Naive thymus-derived CD4-positive, alpha-beta T cell (primary cell): ENCODE measurements around the gene LIMS2. TPM values are rescaled to one million over a fixed set of nuclear protein-coding genes. Genes with fewer than 3 reads are reported as not detected.

ENCODE experiments used
- ATAC-seq: fragments of 150-1000 bp; cut with Tn5 transposase; 2 replicates; pipeline ENCODE4 v1.10.0; 2021; ENCODE audit warnings: mild to moderate bottlenecking, moderate library complexity
- CTCF ChIA-PET: fragments of 350-600 bp; sonication (Branson Sonifier 250); formaldehyde crosslinking; loops from one replicate; lab custom pipeline; 2021; ENCODE audit warnings: antibody characterized with exemption; lab: Charles Lee
- POLR2A ChIA-PET: fragments of 350-600 bp; sonication (Branson Sonifier 250); formaldehyde crosslinking; loops from one replicate; lab custom pipeline; 2021; ENCODE audit warnings: antibody characterized with exemption, inconsistent platforms; lab: Charles Lee
- DNase-seq, 9 donors: peaks; one replicate each; pipeline versions ENCODE4 v3.0.0 to v3.0.0-alpha.2; 2020 to 2022; ENCODE audit warnings: mixed read lengths in 1 of 9
- H3K27ac ChIP-seq: one replicate; pipeline ENCODE4 v1.7.0; 2013; ENCODE audit warnings: mild to moderate bottlenecking, low read depth, low read length, moderate library complexity
- H3K27me3 ChIP-seq, 2 donors: one replicate each; pipeline ENCODE4 v1.7.0; 2013; ENCODE audit warnings: low read length in 2 of 2, mild to moderate bottlenecking in 2 of 2, moderate library complexity in 2 of 2; ENCODE audit not compliant: control insufficient read depth in 2 of 2, insufficient read depth in 2 of 2
- H3K36me3 ChIP-seq, 3 experiments: 1 replicate in 2 of 3; 2 replicates in 1 of 3; pipeline ENCODE4 v1.7.0; 2013; ENCODE audit warnings: low read length in 3 of 3, mild to moderate bottlenecking in 3 of 3, moderate library complexity in 1 of 3; ENCODE audit not compliant: insufficient read depth in 3 of 3, control insufficient read depth in 2 of 3
- H3K4me1 ChIP-seq, 2 donors: one replicate each; pipeline ENCODE4 v1.7.0; 2013; ENCODE audit warnings: low read length in 2 of 2, mild to moderate bottlenecking in 2 of 2, moderate library complexity in 1 of 2; ENCODE audit not compliant: control insufficient read depth in 2 of 2, insufficient read depth in 2 of 2
- H3K4me3 ChIP-seq: 2 replicates; pipeline ENCODE4 v1.7.0; 2013; ENCODE audit warnings: mild to moderate bottlenecking, low read length
- H3K9me3 ChIP-seq, 3 experiments: 1 replicate in 2 of 3; 2 replicates in 1 of 3; pipeline ENCODE4 v1.7.0; 2013; ENCODE audit warnings: low read length in 3 of 3; ENCODE audit not compliant: control insufficient read depth in 2 of 3
- H3K27ac Mint-ChIP-seq, 9 donors: one replicate each; pipeline ENCODE4 v1.8.0; 2020 to 2022; ENCODE audit warnings: mixed read lengths in 9 of 9, mild to moderate bottlenecking in 8 of 9, moderate library complexity in 5 of 9, inconsistent platforms in 2 of 9
- H3K27me3 Mint-ChIP-seq, 5 donors: one replicate each; pipeline ENCODE4 v1.8.0; 2021 to 2022; ENCODE audit warnings: mixed read lengths in 5 of 5, mild to moderate bottlenecking in 1 of 5
- H3K36me3 Mint-ChIP-seq, 5 donors: one replicate each; pipeline ENCODE4 v1.8.0; 2020 to 2022; ENCODE audit warnings: mixed read lengths in 5 of 5, mild to moderate bottlenecking in 3 of 5, inconsistent platforms in 1 of 5
- H3K4me1 Mint-ChIP-seq, 7 donors: one replicate each; pipeline ENCODE4 v1.8.0; 2020 to 2022; ENCODE audit warnings: mixed read lengths in 7 of 7, mild to moderate bottlenecking in 3 of 7, inconsistent platforms in 1 of 7
- H3K4me3 Mint-ChIP-seq, 10 donors: one replicate each; pipeline ENCODE4 v1.8.0; 2020 to 2022; ENCODE audit warnings: mild to moderate bottlenecking in 10 of 10, mixed read lengths in 10 of 10, moderate library complexity in 6 of 10, inconsistent platforms in 2 of 10
- H3K9me3 Mint-ChIP-seq, 11 donors: one replicate each; pipeline ENCODE4 v1.8.0; 2020 to 2022; ENCODE audit warnings: mixed read lengths in 11 of 11, mild to moderate bottlenecking in 4 of 11, inconsistent platforms in 1 of 11, moderate library complexity in 1 of 11
- intact Hi-C, 2 donors: fragments of 100-400 bp; cut with micrococcal nuclease; formaldehyde crosslinking; loops; one replicate each; pipeline ENCODE4 v1.15.1; 2023
- polyA plus RNA-seq, 2 donors: library from polyadenylated mRNA; unstranded; fragments of 300-500 nt; fragmentation: Illumina TruSeq; gene quantifications; one replicate each; pipeline ENCODE4 v1.2.3, GENCODE V29; 2021
- total RNA-seq, 6 experiments: library from RNA in 5 of 6; stranded (reverse) in 5 of 6; gene quantifications; 1 replicate in 5 of 6; 2 replicates in 1 of 6; pipeline ENCODE4 v1.2.3 and lab custom pipeline; 2021 to 2026

LIMS2 gene
- total and polyA plus RNA-seq, 7 experiments from 2014 or later = 5.3 to 27.0 (median 11.0) TPM

GRCh38 chr2:127647242-127648190 lies 27.8 kb downstream of the LIMS2 start:
- DNase-seq = no peak
- peaks cover 0 to 18% of the 10 kb centered on the region in 2 donors for H3K4me1 ChIP-seq
- Mint-ChIP-seq H3K27ac (peak overlapping the region in 7 of 9 donors; percentile 22 to 72 (median 46)), H3K9me3 (no peaks in the 10 kb centered on the region), H3K36me3 (no peaks in the 10 kb centered on the region), H3K4me1 (peaks cover 10 to 55% (median 42%) of the 10 kb centered on the region in 7 donors), H3K27me3 (no peaks in the 10 kb centered on the region), H3K4me3 (peak overlapping the region in 1 of 10 donors; percentile 76)
- H3K9me3 ChIP-seq = no peaks in the 10 kb centered on the region
- CTCF ChIA-PET = interaction anchor here (10.3 kb wide), 1 partner anchor 56 kb away, joined by 141 read pairs; no protein-coding TSS in a partner anchor
- POLR2A ChIA-PET = interaction anchor here (0.8 to 1.1 kb wide), 3 partner anchors 10 to 56 kb away, joined by 3 to 4 read pairs (median 4); no protein-coding TSS in a partner anchor
- H3K36me3 ChIP-seq = no peaks in the 10 kb centered on the region
- no peaks in the 10 kb centered on the region for H3K27me3 ChIP-seq
- H3K4me3 ChIP-seq = no peak overlapping the region
- intact Hi-C loops = loop anchor here (2.0 kb wide), 3 partner anchors 31 to 163 kb away; partner anchors contain the start of genes IWS1 (in 1 of the 2) and WDR33 (in 1 of the 2)
- no peak for ATAC-seq
- no peak overlapping the region for H3K27ac ChIP-seq

DNA sequence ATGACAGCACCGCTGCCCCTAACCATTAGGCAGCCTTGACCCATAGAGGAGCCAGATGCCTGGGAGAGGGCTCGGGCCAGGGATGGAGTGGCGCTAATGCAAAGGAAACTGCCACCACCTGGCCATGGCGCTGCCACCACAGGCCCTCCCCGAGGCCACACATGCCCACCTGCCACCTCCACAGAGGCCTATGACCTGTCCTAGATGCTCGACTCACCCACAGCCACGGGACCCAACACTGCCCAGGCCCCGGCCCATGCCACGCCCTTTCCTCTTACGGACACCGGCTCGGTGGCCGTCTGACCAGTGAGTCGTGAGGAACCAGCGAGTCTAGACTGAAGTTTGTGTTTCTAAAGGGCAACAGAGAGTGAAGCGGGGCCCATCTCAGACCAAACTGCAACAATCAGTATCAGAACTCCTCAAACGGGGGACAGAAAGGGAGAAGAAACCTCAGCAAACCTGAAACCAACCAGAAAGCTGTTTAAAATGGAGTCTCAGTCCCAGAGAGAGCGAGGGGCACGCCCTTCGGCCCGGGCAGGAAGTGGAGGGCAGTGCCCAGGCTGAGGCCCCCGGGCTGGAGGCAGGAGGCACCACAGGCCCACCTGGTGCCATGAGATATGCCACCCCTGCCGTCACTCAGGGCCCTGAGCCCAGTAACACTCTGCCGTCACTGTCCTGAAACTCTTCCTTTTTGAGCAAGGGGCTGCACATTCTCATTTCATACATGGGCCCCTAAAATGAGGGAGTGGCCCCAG lies 28.7 kb downstream of the LIMS2 start:
- Mint-ChIP-seq H3K36me3 (no peaks in the 10 kb centered on the region), H3K27me3 (no peaks in the 10 kb centered on the region), H3K4me1 (peaks cover 10 to 60% (median 47%) of the 10 kb centered on the region in 7 donors), H3K4me3 (no peak overlapping the region), H3K27ac (peak overlapping the region in 6 of 9 donors; percentile 29 to 82 (median 68)), H3K9me3 (no peaks in the 10 kb centered on the region)
- intact Hi-C loops = no loop called here
- POLR2A ChIA-PET = interaction anchor here (1.1 kb wide), 1 partner anchor 9 kb away, joined by 4 read pairs; no protein-coding TSS in a partner anchor
- Histone ChIP-seq H3K9me3 (no peaks in the 10 kb centered on the region), H3K27me3 (no peaks in the 10 kb centered on the region), H3K4me3 (no peak overlapping the region), H3K36me3 (no peaks in the 10 kb centered on the region), H3K4me1 (peaks cover 0 to 24% of the 10 kb centered on the region in 2 donors), H3K27ac (no peak overlapping the region)
- DNase-seq (no peak), ATAC-seq (no peak)
- CTCF ChIA-PET = interaction anchor here (10.3 kb wide), 1 partner anchor 55 kb away, joined by 141 read pairs; no protein-coding TSS in a partner anchor

DNA sequence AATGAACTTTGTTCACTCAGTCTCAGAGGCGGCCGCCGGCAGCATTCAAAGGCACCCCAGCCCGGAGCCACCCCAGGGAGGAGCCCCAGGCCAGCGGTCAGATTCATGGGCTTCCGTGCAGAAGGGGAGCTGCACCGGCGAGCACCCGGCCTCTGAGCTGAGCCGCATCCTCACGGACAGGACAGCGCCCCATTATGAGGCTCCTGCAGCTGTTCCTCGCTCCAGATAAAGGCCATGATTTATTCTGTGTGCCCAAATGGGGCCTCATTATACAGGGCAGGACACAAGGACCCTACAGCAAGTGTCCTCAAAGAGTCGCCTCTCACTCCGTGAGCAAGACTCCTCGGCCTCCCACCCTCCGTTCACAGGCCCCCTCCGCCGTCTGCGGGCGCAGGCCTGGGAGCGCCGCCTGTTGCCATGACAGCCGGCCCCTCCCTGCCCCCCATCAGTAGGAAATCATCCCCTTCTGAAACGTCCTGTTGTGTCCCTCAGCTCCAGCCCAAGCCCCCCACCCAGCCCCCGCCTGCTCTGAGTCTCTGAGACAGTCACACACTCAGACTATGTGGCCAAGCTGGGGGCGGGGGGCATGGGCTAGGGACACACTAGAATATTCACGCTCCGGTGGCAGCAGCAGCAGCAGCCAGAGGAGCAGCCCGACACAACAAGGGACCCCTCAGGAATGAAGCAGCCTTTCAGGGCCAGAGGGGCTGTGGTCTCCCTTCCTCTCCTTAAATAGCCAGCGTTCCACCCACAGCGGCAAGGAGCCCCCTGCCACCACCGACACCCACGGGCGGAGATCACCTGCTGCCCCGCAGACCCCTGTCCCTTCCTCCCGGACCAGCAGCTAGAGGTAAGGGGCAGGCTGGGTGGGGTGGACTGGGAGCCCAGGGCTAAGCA lies 29.7 kb downstream of the LIMS2 start, which contains the start of gene GPR17:
GPR17 (plus strand) TSS at position 759 of the 897 bp plus-strand sequence. CDS start 4,583 bp downstream, outside the sequence.
- peaks cover 3 to 34% of the 10 kb centered on the region in 2 donors for H3K4me1 ChIP-seq
- no peaks in the 10 kb centered on the region for H3K36me3 Mint-ChIP-seq

GRCh38 chr2:127645026-127645394 lies 30.3 kb downstream of the LIMS2 start:
- ChIA-PET POLR2A (no interaction called here), CTCF (interaction anchor here (1.9 kb wide), 1 partner anchor 54 kb away, joined by 7 read pairs; no protein-coding TSS in a partner anchor)
- Mint-ChIP-seq H3K9me3 (no peaks in the 10 kb centered on the region), H3K4me3 (no peak overlapping the region), H3K4me1 (peaks cover 16 to 71% (median 57%) of the 10 kb centered on the region in 7 donors), H3K27ac (peak overlapping the region in 8 of 9 donors; percentile 7 to 96 (median 84)), H3K27me3 (no peaks in the 10 kb centered on the region), H3K36me3 (no peaks in the 10 kb centered on the region)
- no peak overlapping the region for H3K4me3 ChIP-seq
- no peaks in the 10 kb centered on the region for H3K9me3 ChIP-seq
- H3K27me3 ChIP-seq = no peaks in the 10 kb centered on the region
- H3K27ac ChIP-seq = no peak overlapping the region
- H3K36me3 ChIP-seq = no peaks in the 10 kb centered on the region
- DNase-seq (no peak), ATAC-seq (no peak)
- intact Hi-C loops = no loop called here
- H3K4me1 ChIP-seq = peaks cover 3 to 41% of the 10 kb centered on the region in 2 donors

More for the DNA sequence above, 29.7 kb downstream of the LIMS2 start, which contains the start of gene GPR17:
- no peak for DNase-seq
- CTCF ChIA-PET = interaction anchor here (1.9 kb wide), 1 partner anchor 54 kb away, joined by 7 read pairs; no protein-coding TSS in a partner anchor
- H3K27ac ChIP-seq = no peak within 1 kb of the TSS
- intact Hi-C loops = no loop called here
- H3K4me1 Mint-ChIP-seq = peaks cover 13 to 65% (median 51%) of the 10 kb centered on the region in 7 donors
- H3K36me3 ChIP-seq = no peaks in the 10 kb centered on the region
- no peaks in the 10 kb centered on the region for H3K9me3 Mint-ChIP-seq
- no peak within 1 kb of the TSS for H3K4me3 ChIP-seq
- H3K4me3 Mint-ChIP-seq = no peak within 1 kb of the TSS
- no peaks in the 10 kb centered on the region for H3K27me3 ChIP-seq
- H3K27me3 Mint-ChIP-seq = no peaks in the 10 kb centered on the region
- POLR2A ChIA-PET = no interaction called here
- H3K9me3 ChIP-seq = no peaks in the 10 kb centered on the region
- peak within 1 kb of the TSS; percentile 29 to 96 (median 82) for H3K27ac Mint-ChIP-seq
- ATAC-seq = no peak

DNA sequence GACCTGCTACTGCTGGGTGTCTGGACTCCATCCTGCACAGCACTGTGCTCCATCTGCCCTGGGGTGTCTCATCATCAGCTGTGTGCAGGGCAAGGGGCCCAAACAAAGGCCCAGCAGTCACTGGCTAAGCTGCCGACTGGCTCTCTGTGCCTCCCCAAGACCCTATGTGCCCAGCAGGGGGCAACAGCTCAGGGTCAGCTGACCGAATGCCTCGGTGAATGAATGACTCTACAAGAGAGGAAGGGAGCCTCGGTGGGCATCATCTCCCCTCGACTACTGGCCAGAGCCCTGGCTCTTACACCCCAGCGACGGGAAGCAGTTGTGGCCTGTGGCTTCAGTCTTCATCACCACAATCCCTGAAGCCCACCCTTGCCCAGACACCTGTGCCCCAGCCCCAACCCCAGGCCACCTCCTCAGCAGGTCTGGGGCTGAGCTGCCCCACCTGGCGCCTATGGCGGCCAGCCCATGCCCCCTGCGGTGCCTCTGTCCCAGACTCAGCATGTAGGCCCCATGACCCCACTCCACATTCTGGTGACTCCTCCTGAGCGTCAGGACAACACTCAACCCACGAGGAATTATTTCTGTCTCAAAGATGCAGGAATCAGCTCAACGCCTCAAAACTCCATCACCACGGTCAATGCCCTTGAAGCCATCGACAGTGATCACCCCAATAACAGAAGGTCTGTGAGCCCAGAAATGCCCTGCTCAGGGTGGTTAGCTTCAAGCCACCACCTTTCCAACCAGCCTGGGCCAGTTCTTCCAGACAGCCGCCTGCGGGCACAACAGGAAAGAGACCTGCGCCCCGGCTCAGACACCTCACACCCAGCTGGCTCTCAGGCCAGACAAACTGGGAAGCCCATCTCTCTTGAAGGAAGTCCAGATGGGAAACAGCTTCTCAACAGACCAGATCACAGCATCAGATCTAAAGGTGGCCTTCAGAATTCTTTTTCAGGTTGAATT lies 31.0 kb downstream of the LIMS2 start:
- Mint-ChIP-seq H3K27ac (peak overlapping the region; percentile 46 to 96 (median 85)), H3K36me3 (no peaks in the 10 kb centered on the region), H3K4me1 (peaks cover 15 to 72% (median 59%) of the 10 kb centered on the region in 7 donors), H3K9me3 (no peaks in the 10 kb centered on the region), H3K27me3 (no peaks in the 10 kb centered on the region), H3K4me3 (no peak overlapping the region)
- DNase-seq = no peak
- POLR2A ChIA-PET = interaction anchor here (0.6 kb wide), 1 partner anchor 118 kb away, joined by 4 read pairs; the partner anchor contains the start of gene IWS1
- no peaks in the 10 kb centered on the region for H3K9me3 ChIP-seq
- H3K27ac ChIP-seq = no peak overlapping the region
- CTCF ChIA-PET = interaction anchor here (1.9 kb wide), 1 partner anchor 53 kb away, joined by 7 read pairs; no protein-coding TSS in a partner anchor
- peaks cover 3 to 42% of the 10 kb centered on the region in 2 donors for H3K4me1 ChIP-seq
- no peaks in the 10 kb centered on the region for H3K27me3 ChIP-seq
- ATAC-seq = no peak
- no peak overlapping the region for H3K4me3 ChIP-seq
- no peaks in the 10 kb centered on the region for H3K36me3 ChIP-seq
- intact Hi-C loops = loop anchor here in 1 of 2 donors (5.0 kb wide), 1 partner anchor 58 kb away; the partner anchor contains the start of gene SFT2D3
